ENCODE data around the gene PCDH9.

DNA sequence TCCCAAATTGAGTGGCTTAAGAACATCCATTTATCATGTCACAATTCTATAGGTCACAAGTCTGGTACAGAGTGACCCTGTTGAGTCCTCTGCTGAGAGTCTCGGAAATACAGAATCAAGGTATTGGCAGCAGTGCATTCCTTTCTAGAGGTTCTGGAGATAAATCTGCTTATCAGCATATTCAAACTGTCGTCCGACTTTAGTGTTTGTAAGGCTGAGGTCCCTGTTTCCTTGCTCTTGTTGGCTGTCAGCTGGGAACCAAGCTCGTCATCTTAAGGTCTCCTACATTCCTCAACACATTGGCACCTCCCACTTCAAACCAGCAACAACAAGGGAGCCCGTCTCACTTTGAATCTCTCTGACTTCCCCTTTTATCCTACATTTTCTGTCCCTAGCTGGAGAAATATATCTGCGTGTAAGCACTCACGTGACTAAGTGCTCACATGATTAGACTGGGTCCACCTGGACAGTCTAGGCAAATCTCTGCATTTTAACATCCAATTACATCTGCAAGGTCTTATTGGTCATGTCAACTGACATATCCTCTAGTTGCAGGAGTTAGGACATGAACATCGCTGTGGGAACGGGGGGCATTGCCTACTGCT lies 886.8 kb downstream of the PCDH9 start:
- TF ChIP-seq, protein P1, sequence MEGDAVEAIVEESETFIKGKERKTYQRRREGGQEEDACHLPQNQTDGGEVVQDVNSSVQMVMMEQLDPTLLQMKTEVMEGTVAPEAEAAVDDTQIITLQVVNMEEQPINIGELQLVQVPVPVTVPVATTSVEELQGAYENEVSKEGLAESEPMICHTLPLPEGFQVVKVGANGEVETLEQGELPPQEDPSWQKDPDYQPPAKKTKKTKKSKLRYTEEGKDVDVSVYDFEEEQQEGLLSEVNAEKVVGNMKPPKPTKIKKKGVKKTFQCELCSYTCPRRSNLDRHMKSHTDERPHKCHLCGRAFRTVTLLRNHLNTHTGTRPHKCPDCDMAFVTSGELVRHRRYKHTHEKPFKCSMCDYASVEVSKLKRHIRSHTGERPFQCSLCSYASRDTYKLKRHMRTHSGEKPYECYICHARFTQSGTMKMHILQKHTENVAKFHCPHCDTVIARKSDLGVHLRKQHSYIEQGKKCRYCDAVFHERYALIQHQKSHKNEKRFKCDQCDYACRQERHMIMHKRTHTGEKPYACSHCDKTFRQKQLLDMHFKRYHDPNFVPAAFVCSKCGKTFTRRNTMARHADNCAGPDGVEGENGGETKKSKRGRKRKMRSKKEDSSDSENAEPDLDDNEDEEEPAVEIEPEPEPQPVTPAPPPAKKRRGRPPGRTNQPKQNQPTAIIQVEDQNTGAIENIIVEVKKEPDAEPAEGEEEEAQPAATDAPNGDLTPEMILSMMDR (IDR thresholded peaks at IDR 0.05 in 8 of 11, conservative IDR thresholded peaks at IDR 0.05 in 3 of 11), result no peak
- no peak for TF ChIP-seq POLR2A (IDR thresholded peaks at IDR 0.05)
- no peak for TF ChIP-seq POLR2AphosphoS5 (IDR thresholded peaks at IDR 0.05)
